HG03378 (cell line): Measurements from ENCODE around the gene PSMD2.
"Not testable (repeated sequence)": the region's sequence is repeated elsewhere in the genome, so short reads cannot be mapped to it uniquely, and the experiment has no call there.

ENCODE experiments used
- ATAC-seq: cut with Tn5 transposase; IDR thresholded peaks from one replicate; pipeline ENCODE4 v1.9.1; 2021; ENCODE audit warnings: mild to moderate bottlenecking, moderate library complexity; ENCODE audit not compliant: unreplicated experiment

The PSMD2 gene

DNA sequence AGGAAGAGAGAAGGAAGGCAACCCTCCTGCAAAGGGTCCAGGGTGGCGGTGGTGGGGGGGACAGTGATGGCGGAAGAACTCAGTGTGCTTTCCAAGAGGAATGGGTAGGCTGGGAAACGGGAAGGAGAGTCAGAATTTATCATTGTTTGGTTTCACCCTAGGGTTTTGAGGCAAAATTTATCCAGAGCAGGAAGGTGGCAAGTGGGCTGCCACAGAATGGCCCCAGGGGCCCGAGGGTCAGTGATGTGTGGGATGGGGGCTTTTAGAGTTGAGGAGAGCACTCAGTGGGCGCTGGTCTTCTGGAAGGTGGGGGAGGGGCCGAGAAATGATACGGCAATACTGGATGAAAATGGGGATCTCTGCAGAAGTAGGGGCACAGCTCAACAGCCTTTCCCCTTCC lies 38.9 kb downstream of the PSMD2 start:
- no peak for ATAC-seq

DNA sequence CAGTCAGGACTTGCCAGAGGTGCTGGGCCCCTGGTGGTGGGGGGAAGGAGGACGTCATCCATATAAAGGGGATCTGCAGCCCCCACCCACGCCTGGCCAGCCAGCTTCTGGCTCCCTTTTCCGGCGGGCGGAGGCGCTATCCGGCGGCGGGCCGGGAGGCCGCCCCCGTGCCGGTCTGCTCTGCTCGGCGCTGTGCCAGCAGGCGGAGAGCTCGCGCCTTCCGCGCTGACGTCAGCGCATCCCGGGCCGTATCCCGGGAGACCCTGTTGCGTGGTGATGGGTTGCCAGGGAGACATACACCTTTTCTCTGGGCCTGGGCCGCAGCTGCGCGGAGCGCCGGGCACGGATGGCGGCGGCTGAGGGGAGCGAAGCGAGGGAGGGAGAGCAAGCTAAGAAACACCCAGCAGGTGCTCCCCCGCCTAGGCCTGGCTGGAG lies 39.5 kb downstream of the PSMD2 start:
- no peak for ATAC-seq

DNA sequence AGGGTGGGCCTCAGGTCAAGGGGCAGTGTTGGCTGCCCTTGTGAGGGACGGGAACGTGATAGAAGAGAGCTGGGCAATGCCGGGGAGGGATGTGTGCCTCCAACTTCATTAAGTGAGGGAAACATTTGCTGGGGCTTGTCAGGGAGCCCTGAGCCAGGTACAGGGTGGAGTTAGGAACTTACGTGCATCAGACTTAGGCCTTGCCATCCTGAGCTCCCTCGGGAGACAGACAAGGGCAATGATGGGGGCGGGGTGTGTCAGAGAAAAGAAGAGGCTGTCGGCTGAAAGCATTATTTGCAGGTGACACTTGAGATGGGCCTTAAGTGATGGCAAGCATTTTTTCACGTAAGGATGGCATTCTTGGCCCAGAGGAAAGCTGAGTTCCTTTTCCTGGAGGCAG lies 40.0 kb downstream of the PSMD2 start:
- ATAC-seq, result no peak

DNA sequence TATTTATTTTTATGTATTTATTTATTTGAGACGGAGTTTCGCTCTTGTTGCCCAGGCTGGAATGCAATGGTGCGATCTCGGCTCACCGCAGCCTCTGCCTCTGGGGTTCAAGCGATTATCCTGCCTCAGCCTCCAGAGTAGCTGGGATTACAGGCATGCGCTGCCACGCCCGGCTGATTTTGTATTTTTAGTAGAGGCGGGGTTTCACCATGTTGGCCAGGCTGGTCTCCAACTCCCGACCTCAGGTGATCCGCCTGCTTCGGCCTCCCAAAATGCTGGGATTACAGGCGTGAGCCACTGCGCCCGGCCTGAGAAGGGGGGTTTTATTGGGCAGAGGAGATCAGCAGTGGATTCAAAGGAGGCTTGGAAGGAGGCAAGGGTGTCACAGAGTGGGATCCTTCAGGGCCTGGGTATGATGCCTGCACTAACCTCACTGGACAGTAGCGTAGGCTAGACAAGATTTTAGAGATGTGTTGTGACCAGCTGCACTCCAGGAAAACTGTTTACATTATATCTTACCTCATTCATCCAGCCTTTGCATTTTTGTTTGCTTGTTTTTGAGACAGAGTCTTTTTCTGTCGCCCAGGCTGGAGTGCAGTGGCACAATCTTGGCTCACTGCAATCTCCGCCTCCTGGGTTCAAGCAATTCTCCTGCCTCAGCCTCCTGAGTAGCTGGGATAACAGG lies 40.6 kb downstream of the PSMD2 start:
- not testable (repeated sequence) for ATAC-seq

DNA sequence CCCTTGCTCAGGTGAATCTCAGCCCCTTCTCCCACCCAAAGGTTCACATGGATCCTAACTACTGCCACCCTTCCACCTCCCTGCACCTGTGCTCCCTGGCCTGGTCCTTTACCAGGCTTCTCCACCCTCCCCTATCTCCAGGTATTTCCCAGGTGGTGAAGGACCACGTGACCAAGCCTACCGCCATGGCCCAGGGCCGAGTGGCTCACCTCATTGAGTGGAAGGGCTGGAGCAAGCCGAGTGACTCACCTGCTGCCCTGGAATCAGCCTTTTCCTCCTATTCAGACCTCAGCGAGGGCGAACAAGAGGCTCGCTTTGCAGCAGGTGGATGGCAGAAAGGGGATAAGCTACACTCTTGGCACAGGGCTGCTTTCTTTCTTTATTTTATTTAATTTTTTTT lies 42.9 kb downstream of the PSMD2 start:
- ATAC-seq, result no peak

DNA sequence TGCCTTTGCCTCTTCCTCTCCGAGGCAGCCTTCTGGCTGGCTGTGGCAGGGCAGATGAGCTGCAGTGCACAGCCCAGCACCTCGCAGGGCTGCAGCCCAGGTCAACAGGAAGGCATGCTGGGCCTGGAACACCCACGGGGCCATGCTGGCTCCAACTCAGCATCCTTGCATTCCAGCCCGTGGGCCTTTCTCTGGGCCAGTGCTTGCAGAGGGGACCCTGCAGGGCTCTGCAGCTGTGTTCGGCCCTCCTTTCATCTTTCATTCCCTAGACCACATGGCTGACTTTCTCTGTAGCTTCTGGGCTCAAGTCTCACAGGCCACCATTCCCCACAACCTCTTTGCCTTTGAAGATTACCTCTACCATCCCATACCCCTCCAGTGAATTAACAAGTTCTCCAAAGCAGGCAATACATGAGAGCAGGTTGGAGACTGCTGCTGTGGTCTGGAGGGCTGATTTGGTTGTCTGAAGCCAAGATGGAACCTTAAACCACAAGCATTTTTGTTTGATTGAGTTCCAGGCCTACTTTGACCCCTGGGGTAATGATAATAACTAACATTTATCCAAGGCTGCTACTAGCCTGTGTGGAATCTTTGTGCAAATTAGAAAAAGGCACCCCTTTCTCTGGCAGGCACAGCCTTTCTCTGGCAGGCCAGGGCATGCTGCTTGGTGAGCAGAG lies 44.3 kb downstream of the PSMD2 start:
- no peak for ATAC-seq

DNA sequence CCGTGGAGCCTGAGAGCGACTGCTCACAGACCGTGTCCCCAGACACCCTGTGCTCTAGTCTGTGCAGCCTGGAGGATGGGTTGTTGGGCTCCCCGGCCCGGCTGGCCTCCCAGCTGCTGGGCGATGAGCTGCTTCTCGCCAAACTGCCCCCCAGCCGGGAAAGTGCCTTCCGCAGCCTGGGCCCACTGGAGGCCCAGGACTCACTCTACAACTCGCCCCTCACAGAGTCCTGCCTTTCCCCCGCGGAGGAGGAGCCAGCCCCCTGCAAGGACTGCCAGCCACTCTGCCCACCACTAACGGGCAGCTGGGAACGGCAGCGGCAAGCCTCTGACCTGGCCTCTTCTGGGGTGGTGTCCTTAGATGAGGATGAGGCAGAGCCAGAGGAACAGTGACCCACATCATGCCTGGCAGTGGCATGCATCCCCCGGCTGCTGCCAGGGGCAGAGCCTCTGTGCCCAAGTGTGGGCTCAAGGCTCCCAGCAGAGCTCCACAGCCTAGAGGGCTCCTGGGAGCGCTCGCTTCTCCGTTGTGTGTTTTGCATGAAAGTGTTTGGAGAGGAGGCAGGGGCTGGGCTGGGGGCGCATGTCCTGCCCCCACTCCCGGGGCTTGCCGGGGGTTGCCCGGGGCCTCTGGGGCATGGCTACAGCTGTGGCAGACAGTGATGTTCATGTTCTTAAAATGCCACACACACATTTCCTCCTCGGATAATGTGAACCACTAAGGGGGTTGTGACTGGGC lies 45.7 kb downstream of the PSMD2 start:
- no peak for ATAC-seq

DNA sequence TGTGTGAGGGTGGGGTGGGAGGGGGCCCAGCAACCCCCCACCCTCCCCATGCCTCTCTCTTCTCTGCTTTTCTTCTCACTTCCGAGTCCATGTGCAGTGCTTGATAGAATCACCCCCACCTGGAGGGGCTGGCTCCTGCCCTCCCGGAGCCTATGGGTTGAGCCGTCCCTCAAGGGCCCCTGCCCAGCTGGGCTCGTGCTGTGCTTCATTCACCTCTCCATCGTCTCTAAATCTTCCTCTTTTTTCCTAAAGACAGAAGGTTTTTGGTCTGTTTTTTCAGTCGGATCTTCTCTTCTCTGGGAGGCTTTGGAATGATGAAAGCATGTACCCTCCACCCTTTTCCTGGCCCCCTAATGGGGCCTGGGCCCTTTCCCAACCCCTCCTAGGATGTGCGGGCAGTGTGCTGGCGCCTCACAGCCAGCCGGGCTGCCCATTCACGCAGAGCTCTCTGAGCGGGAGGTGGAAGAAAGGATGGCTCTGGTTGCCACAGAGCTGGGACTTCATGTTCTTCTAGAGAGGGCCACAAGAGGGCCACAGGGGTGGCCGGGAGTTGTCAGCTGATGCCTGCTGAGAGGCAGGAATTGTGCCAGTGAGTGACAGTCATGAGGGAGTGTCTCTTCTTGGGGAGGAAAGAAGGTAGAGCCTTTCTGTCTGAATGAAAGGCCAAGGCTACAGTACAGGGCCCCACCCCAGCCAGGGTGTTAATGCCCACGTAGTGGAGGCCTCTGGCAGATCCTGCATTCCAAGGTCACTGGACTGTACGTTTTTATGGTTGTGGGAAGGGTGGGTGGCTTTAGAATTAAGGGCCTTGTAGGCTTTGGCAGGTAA lies 46.5 kb downstream of the PSMD2 start:
- ATAC-seq, result no peak

DNA sequence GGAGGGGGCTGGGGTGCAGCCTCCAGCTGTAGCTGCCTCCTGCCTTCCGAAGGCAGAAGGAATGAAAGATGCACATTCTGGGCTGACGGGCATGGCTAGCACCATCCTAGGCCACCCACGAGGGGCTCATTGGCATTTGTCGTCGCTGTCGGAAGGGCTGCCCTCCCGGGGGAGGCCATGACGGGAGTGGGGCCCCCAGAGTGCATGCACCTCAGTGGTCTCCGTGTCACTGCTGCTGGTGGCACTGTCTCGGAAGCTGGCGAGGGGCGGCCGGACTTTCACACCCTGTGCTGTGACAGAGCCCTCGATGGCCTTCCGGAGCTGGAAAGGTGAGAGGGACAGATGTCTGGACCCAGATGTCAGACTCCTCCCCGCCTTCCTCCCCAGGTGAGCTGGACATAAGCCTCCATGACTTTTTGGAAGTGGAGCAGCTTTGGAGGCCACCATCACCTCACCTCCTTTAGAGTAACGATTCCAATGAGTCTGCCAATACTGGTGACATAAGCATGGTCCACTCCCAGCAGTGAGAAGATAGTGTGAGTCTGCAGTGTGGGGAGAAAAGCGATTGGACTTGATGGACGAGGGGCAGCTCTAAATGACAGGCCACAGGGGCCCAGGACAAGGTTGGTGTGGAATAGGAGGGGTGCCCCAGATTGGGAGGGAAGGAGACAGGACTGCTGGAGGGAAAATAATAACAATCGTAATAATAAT lies 47.6 kb downstream of the PSMD2 start:
- ATAC-seq, result no peak

DNA sequence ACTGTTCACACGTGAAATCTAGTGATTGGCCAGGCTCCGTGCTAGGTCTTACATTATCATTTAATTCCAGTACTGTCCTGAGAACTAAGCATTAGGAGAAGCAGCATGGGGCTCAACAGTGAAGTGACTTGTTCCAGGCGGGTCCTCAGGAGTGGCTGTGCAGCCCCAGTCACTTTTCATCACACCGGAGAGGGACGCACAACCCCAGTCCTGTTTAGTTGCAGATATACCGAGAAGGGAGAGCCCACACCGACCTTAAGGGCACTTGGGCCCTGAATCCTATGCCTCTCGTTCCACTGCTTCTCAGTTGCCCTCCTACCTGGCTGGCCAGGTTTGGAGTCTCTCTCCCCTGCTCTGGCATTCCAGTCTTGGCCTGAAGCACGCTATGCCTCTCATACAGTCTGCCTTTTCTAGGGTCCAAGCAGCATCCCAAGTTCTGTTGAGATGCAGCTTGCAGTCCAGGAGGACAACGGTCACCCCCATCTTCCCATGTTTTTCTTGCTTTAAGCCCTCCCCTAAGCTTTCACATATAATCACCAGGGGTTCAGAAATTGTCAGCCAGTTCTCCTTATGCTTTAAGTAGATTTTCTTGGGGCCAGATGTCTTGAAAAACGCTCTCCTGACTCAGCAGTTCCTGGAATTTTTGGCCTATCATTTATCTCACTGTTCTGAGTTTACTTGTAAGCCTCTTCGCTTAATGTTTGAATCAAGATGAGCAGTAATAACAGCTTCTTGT lies 48.4 kb downstream of the PSMD2 start:
- ATAC-seq, result no peak

DNA sequence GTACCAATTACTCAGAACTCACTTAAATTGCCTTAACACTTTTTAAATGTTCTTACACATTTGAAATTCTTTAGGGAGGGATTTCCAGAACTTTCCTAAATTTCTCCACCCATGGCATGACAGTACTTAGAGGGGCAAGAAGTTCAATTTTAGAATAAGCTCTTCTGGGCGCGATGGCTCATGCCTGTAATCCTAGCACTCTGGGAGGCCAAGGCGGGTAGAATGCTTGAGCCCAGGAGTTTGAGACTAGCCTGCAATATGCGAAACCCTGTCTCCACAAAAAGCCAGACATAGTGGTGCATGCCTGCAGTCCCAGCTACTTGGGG lies 49.0 kb downstream of the PSMD2 start:
- ATAC-seq, result no peak

DNA sequence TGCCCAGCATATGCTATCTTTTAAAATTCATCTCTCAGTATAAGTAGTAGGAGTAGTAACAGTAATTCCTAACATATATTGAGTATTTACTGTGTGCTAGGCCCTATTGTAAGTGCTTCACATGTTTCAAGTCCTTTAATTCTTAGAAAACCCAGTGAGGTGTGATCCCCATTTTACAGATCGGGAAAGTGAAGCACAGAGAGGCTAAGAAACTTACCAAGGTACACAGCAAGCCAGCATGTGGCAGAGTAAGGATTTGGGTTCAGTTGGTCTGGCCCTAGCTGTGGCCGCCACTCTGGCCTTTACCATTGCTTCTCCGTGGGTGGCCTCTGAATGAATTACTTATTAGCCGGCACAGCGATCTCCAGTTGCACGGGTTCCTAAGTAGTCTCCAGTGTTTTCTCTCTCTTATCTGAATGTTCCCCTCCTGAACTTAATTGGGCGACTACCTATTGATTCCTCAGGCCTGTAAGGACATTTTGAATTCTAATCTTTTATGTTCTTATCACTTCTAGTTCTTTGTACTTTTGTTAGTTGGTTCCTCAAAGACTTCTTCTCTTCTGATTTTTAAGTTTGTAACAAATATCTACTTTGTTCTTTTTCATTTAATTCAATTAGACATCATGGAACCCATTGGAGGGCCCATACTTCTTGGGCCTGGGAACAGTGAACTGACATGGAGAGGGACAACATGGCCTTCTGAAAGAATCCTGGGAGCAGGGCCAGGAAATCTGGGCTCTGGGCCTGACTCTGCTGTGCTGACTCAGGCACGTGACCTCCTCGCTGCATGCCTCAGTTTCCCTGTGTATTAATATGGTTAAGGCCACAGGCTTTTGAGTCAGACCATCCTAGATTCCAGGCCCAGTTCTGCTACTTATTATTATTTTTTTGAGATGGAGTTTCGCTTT lies 50.8 kb downstream of the PSMD2 start:
- no peak for ATAC-seq

DNA sequence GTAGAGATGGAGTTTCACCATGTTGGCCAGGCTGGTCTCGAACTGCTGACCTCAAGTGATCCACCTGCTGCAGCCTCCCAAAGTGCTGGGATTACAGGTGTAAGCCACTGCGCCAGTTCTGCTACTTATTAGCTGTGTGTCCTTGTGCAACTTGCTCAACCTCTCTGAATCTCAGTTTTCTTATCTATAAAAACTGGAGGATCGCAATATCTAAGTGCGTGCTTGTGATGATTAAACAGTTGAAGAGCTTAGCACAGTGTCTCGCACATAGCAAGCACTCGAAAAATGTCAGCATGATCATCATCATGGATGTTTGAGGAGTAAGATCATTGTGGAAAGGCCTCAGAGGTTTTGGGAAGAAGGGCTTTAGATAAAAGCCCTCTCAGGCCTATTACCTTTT lies 51.6 kb downstream of the PSMD2 start:
- ATAC-seq, result no peak

DNA sequence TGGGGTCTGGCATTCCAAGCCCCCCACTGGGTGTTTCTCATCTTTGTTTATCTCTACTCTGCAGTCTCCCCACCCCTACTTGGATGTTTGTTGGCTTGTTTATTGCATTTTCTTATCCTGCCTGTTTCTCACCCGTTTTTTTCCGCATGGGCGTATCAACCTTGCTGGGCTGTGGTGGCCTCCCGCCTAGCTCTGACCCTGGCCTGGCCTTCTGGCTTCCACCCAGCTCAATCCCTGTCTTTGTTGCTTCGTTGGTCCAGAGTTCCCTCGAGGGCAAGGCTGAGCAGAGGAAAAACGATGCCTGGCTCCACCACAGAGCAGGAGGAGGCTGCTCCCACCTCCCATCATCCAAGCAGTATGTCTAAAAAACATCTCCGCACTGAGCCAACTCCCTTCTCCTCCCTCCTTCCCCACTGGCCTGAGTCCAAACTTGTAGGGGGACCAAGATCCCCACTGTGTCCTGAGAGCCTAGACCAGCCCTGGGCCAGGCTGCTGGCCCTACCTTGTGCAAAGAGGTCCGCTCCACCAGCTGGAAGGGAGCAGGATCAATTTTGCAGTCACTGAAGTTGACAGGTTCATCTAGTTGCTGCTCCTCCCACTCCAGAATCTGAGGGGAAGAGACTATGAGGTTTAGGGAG lies 52.6 kb downstream of the PSMD2 start:
- no peak for ATAC-seq

DNA sequence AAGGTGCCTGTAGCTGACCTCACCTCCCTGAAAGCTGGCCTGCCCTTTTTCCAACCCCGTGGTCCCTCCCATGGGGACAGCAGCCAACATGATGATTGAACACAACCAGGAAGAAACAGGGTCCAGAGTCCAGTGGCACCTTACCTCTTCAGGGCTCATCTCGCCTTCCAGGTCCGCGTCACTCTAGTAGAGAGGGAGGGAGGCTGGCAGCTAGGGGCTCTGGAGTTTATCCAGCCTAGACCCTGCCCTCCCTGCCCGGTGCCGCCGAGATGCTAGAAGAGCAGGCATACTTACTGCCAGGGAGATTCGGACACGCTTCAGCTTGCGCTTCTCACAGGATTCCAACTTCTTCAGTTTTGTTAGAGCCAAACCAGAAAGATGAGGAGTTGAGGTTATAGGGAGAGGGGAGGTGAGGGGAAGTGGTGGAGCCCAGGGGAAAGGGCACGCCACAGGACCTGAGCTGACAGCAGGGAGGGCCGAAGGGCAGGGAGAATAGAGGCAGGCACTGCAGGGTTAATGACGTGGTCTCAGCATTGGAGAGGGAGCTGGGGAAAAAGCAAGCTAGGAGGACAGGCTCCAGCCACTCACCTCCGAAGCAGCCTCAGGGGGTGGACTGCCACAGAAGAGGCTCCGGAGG lies 53.2 kb downstream of the PSMD2 start:
- ATAC-seq, result no peak

DNA sequence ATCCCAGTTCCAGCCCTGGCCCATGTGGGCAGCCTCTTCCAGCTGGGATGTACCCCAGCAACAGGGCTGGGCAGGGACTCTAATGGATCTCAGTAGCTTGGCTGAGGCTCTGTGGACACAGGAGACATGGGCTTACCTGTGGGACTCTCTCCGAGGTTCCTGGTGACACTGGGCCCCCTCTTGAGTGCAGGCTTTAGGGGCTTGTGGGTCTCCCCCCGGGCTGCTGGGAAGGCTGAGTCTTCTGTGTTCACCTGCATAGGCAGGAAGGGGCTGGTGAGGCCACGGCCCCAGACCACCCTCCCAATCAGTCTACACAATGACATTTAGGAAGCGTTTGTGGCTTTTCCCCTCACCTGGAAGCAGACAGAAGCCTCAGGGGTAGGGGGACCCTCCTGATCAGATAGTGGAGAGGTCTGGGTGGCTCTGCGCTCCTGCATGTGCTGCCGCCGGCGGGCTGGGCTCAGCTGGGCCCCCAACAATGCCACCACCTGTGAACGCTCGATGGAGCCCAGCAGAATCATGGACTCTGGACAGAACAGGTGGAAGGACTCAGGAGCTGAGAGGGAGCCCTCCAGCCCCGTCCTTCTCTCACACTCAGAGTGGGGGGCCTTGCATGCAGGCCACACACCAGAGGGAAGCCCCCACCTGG lies 54.0 kb downstream of the PSMD2 start:
- ATAC-seq, result no peak

DNA sequence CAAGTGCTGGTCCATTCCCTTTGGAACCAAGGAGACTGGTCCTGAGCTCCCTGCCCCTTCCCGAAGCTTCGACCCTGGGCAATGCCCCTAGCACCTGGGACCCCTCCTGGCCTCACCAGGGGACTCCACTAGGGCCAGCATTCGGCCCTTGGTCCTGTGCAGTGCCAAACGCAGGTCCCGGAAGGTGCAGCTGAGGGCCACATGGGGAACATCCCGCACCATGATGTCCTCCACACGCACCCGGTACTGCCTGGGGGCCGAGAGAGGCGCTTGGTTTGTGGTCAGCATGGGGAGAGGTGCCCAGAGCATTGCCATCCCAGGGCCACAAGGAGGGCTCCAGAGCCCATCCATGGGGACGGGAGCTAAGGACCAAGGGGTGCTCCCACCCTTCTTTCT lies 54.5 kb downstream of the PSMD2 start:
- ATAC-seq, result no peak
